HG02870 (cell line): Measurements from ENCODE around the gene C4orf54.

Experiments used
- ATAC-seq: cut with Tn5 transposase; IDR thresholded peaks from one replicate; pipeline ENCODE4 v1.9.1; 2021; ENCODE audit warnings: mild to moderate bottlenecking, moderate library complexity; ENCODE audit not compliant: unreplicated experiment

The C4orf54 gene

GRCh38 chr4:99657798-99658197, at the start of gene C4orf54:
TSS of gene C4orf54 (minus strand) at chr4:99657828. CDS start at chr4:99654648, 3,180 bp downstream.
- ATAC-seq = no peak

GRCh38 chr4:99705891-99706290, 48.3 kb upstream of the C4orf54 start:
- no peak for ATAC-seq

GRCh38 chr4:99696801-99697200, 39.2 kb upstream of the C4orf54 start:
- no peak for ATAC-seq

GRCh38 chr4:99693140-99693539, 35.5 kb upstream of the C4orf54 start:
- ATAC-seq = no peak

- ATAC-seq = no peak
Observed at GRCh38 chr4:99690990-99691389, 33.4 kb upstream of the C4orf54 start.

GRCh38 chr4:99690472-99690871, 32.8 kb upstream of the C4orf54 start:
- ATAC-seq = no peak

GRCh38 chr4:99687120-99687519, 29.5 kb upstream of the C4orf54 start:
- ATAC-seq = no peak

GRCh38 chr4:99685234-99685633, 27.6 kb upstream of the C4orf54 start:
- no peak for ATAC-seq

GRCh38 chr4:99683895-99684294, 26.3 kb upstream of the C4orf54 start:
- no peak for ATAC-seq

- ATAC-seq = no peak
Observed at GRCh38 chr4:99679976-99680375, 22.3 kb upstream of the C4orf54 start.

- ATAC-seq = no peak
Observed at GRCh38 chr4:99679204-99679603, 21.6 kb upstream of the C4orf54 start.

GRCh38 chr4:99677161-99677560, 19.5 kb upstream of the C4orf54 start:
- no peak for ATAC-seq

GRCh38 chr4:99670409-99671073, 12.9 kb upstream of the C4orf54 start:
- no peak for ATAC-seq

- no peak for ATAC-seq
Observed at GRCh38 chr4:99669084-99669483, 11.5 kb upstream of the C4orf54 start.

- ATAC-seq = no peak
Observed at GRCh38 chr4:99668472-99668871, 10.8 kb upstream of the C4orf54 start.

GRCh38 chr4:99665983-99666382, 8.4 kb upstream of the C4orf54 start:
- ATAC-seq = no peak

- ATAC-seq = no peak
Observed at GRCh38 chr4:99664716-99665115, 7.1 kb upstream of the C4orf54 start.

GRCh38 chr4:99661907-99662306, 4.3 kb upstream of the C4orf54 start:
- no peak for ATAC-seq

- no peak for ATAC-seq
Observed at GRCh38 chr4:99658666-99659065, 1.0 kb upstream of the C4orf54 start.

- no peak for ATAC-seq
Observed at GRCh38 chr4:99655308-99656081, 2.1 kb downstream of the C4orf54 start.

- ATAC-seq = no peak
Observed at GRCh38 chr4:99654361-99654761, 3.3 kb downstream of the C4orf54 start.

GRCh38 chr4:99653916-99654315, 3.7 kb downstream of the C4orf54 start:
- no peak for ATAC-seq
